ENCODE results near the gene CCDC171. TPM values are rescaled to one million over a fixed set of nuclear protein-coding genes. Genes with fewer than 3 reads are reported as not detected.

The CCDC171 gene
- total RNA-seq, 3 donors from 2014 or later, result 3.6 to 4.5 (median 3.6) TPM

DNA sequence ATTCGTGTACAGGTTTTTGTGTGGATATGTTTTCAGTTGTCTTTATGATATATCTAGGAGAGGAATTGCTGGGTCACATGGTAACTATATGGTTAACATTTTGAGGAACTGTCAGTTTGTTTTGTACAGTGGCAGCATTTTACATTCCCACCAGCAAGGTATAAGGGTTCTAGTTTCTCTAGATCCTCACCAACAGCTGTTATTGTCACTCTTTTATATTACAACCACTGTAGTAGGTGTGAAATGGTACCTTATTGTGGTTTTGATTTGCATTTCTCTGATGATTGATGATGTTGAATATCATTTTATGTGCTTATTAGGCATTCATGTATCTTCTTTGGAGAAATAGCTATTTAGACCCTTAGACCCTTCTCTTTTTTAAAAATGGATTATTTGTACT is 82.9 kb downstream of the CCDC171 start:
- Histone ChIP-seq H3K4me1 (ENCODE audit: low read depth) (no peaks in the 10 kb centered on the region), H3K4me3 (no peak overlapping the region), H3K9me3 (peaks cover 1% of the 10 kb centered on the region), H3K36me3 (ENCODE audit: low read depth) (no peaks in the 10 kb centered on the region)
- no peak for DNase-seq
- TF ChIP-seq, protein P1, sequence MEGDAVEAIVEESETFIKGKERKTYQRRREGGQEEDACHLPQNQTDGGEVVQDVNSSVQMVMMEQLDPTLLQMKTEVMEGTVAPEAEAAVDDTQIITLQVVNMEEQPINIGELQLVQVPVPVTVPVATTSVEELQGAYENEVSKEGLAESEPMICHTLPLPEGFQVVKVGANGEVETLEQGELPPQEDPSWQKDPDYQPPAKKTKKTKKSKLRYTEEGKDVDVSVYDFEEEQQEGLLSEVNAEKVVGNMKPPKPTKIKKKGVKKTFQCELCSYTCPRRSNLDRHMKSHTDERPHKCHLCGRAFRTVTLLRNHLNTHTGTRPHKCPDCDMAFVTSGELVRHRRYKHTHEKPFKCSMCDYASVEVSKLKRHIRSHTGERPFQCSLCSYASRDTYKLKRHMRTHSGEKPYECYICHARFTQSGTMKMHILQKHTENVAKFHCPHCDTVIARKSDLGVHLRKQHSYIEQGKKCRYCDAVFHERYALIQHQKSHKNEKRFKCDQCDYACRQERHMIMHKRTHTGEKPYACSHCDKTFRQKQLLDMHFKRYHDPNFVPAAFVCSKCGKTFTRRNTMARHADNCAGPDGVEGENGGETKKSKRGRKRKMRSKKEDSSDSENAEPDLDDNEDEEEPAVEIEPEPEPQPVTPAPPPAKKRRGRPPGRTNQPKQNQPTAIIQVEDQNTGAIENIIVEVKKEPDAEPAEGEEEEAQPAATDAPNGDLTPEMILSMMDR (IDR thresholded peaks at IDR 0.05), result no peak
- ATAC-seq, result no peak
- intact Hi-C loops (cut with DNase I, micrococcal nuclease), result no loop called here

DNA sequence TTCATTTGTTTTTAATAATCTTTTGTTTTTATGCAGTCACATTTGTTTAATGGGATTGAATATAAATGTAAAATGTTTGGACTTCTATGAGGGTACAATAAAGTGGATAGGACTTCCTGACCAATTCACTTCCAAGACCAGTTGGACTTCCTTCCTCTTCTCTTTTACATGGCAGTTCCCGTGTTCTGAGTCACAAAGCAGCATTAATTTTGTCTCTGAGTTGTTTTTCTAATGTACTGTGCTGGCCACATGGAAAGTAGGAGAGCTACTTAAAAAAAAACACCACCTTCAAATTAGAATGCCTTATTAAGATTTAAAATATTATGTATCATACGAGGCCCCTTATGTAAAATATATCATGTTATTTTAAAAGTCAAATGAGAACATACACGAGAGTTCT is 87.3 kb downstream of the CCDC171 start:
- H3K4me1 ChIP-seq (ENCODE audit: low read depth), result no peaks in the 10 kb centered on the region
- DNase-seq (no peak), ATAC-seq (no peak)
- no peaks in the 10 kb centered on the region for H3K36me3 ChIP-seq (ENCODE audit: low read depth)
- intact Hi-C loops (cut with DNase I, micrococcal nuclease), result no loop called here
- no peaks in the 10 kb centered on the region for H3K9me3 ChIP-seq
- H3K4me3 ChIP-seq, result no peak overlapping the region
- TF ChIP-seq, protein P1 (IDR thresholded peaks at IDR 0.05), result no peak

DNA sequence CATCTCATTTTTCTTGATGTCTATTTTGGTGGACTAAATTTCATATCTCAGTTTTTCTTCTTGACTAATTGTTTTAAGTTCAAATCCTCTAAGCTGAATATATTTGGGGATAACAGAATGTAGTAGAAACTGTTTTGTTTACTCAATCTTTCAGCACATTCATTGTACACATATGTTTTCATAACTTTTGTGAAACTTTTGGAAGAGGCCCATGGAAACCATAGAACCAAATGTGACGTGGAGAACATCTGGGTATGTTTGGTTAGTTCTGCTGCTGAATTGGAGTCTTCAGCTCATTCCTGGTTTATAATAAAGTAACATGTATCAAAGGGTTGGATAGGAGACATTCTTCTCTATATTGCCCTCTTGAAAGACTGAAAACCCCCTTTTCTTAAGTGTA is 88.4 kb downstream of the CCDC171 start:
- no peak for ATAC-seq
- H3K4me1 ChIP-seq (ENCODE audit: low read depth), result no peaks in the 10 kb centered on the region
- no peaks in the 10 kb centered on the region for H3K36me3 ChIP-seq (ENCODE audit: low read depth)
- intact Hi-C loops (cut with DNase I, micrococcal nuclease), result no loop called here
- TF ChIP-seq, protein P1 (IDR thresholded peaks at IDR 0.05), result no peak
- no peak overlapping the region for H3K4me3 ChIP-seq
- no peaks in the 10 kb centered on the region for H3K9me3 ChIP-seq
- no peak for DNase-seq

DNA sequence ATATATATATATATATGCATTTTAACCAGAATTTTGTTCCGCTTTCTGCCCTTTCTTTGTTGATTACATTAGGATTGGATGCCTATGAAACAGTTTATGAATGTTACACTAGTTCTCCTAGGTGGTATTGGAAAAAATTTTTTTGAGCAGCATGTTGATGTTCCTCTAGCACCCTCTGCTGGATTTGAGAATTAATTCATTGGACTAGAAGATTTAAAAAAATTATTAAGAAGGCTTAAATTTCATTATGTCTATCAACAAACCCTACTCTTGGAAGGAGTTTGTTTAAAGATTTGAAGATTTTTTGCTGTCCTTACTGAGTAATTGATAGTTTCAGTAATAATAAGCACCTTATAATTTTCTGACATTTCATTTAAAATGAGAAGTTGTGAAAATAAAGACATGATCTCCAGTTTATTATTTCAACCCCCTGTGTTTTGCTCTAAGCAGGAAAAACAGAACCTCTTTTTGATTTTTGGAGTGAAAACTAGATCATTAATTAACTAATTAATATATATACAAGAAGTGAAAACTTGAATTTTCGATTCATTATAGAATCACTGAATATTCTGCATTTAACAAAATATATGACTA is 89.6 kb downstream of the CCDC171 start:
- H3K4me1 ChIP-seq (ENCODE audit: low read depth), result no peaks in the 10 kb centered on the region
- ATAC-seq, result no peak
- no peak for DNase-seq
- H3K4me3 ChIP-seq, result no peak overlapping the region
- TF ChIP-seq, protein P1 (IDR thresholded peaks at IDR 0.05), result peak; percentile 12
- H3K36me3 ChIP-seq (ENCODE audit: low read depth), result no peaks in the 10 kb centered on the region
- H3K9me3 ChIP-seq, result no peaks in the 10 kb centered on the region
- intact Hi-C loops (cut with DNase I, micrococcal nuclease), result no loop called here

DNA sequence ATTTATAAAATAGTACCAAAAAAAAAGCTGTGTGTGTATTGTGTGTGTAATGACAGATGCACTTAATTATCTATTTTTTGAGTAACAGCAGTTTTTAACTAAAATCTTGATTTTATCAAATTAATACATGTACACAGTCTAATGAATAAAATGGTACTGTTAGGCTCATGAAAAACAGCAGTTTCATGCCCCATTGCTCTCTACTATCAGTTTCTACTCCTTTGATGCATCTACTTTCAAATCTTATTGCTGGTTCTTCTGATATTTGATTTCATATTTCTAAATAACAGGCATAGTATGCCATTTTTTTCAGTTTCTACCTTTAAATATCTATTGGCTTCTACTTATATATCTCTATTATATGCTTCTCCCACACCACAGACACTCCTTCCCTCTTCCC is 117.4 kb downstream of the CCDC171 start:
- ATAC-seq (no peak), DNase-seq (no peak)
- Histone ChIP-seq H3K4me3 (no peak overlapping the region), H3K36me3 (ENCODE audit: low read depth) (no peaks in the 10 kb centered on the region), H3K4me1 (ENCODE audit: low read depth) (no peaks in the 10 kb centered on the region), H3K9me3 (no peaks in the 10 kb centered on the region)
- TF ChIP-seq, protein P1 (IDR thresholded peaks at IDR 0.05), result no peak
- intact Hi-C loops (cut with DNase I, micrococcal nuclease), result no loop called here

DNA sequence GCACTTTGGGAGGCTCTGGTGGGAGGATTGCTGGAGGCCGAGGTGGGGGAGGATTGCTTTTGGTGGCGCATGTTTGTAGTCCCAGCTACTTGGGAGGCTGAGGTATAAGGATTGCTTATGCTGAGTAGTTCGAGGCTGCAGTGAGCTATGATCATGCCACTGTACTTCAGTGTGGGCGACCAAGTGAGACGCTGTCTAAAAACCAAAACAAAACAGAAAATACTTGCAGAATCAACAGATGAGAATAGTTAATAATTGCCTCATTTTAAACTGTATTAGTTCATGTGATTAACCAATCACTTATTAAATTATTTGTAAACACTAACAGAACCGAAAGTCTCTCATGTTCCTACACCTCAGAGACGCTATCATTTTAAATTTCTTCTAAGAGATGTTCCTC is 118.1 kb downstream of the CCDC171 start:
- DNase-seq (no peak), ATAC-seq (no peak)
- TF ChIP-seq, protein P1 (IDR thresholded peaks at IDR 0.05), result no peak
- Histone ChIP-seq H3K4me1 (ENCODE audit: low read depth) (no peaks in the 10 kb centered on the region), H3K9me3 (no peaks in the 10 kb centered on the region), H3K36me3 (ENCODE audit: low read depth) (no peaks in the 10 kb centered on the region), H3K4me3 (no peak overlapping the region)
- intact Hi-C loops (cut with DNase I, micrococcal nuclease), result no loop called here
